Omental fat pad (tissue), 4 donors: Measurements from ENCODE around the gene OR10V1. TPM values are rescaled to one million over a fixed set of nuclear protein-coding genes. Genes with fewer than 3 reads are reported as not detected.

Source experiments
- ATAC-seq: fragments of 150-250 bp; one replicate; pipeline ENCODE4 v1.9.1; 2016; ENCODE audit warnings: mild to moderate bottlenecking, moderate library complexity; ENCODE audit not compliant: low FRiP score
- DNase-seq: peaks from one replicate; pipeline ENCODE4 v3.0.0-alpha.2; 2019; ENCODE audit warnings: low spot score
- total RNA-seq, 4 donors: library from RNA; depleted of rRNA; stranded (reverse); fragments of >200 nt; gene quantifications; one replicate each; pipeline ENCODE4 v1.1.0, GENCODE V29; 2016
- TF ChIP-seq, protein P1 (sequence below), 3 donors: fragments of 450-650 bp; IDR thresholded peaks; one replicate each; pipeline ENCODE4 v1.5.1; 2016 to 2017; ENCODE audit warnings: antibody characterized with exemption in 3 of 3, mild to moderate bottlenecking in 3 of 3, moderate library complexity in 2 of 3

The OR10V1 gene, protein sequence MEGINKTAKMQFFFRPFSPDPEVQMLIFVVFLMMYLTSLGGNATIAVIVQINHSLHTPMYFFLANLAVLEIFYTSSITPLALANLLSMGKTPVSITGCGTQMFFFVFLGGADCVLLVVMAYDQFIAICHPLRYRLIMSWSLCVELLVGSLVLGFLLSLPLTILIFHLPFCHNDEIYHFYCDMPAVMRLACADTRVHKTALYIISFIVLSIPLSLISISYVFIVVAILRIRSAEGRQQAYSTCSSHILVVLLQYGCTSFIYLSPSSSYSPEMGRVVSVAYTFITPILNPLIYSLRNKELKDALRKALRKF
- not detected for total RNA-seq

DNA sequence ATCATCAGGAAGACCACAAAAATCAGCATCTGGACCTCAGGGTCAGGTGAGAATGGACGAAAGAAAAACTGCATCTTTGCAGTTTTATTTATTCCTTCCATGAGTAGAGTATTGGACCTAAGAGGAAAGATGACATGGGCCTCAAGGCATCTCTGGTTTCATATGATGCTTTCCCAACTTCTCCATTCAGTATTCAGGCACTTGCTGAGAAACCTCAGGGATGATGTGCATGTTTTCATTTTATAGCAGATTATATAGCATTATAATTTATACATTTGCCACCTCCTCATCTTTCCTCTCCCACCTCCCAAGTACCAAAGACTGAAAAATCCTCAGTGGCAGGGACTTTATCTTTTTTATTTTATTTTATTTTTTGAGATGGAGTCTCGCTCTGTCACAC lies at the start of gene OR10V1:
Gene OR10V1, minus strand, starts transcription at position 101 of the 400 bp plus-strand sequence. Its CDS starts 0 bp downstream, at position 101.
- DNase-seq = no peak
- TF ChIP-seq, protein P1, sequence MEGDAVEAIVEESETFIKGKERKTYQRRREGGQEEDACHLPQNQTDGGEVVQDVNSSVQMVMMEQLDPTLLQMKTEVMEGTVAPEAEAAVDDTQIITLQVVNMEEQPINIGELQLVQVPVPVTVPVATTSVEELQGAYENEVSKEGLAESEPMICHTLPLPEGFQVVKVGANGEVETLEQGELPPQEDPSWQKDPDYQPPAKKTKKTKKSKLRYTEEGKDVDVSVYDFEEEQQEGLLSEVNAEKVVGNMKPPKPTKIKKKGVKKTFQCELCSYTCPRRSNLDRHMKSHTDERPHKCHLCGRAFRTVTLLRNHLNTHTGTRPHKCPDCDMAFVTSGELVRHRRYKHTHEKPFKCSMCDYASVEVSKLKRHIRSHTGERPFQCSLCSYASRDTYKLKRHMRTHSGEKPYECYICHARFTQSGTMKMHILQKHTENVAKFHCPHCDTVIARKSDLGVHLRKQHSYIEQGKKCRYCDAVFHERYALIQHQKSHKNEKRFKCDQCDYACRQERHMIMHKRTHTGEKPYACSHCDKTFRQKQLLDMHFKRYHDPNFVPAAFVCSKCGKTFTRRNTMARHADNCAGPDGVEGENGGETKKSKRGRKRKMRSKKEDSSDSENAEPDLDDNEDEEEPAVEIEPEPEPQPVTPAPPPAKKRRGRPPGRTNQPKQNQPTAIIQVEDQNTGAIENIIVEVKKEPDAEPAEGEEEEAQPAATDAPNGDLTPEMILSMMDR (IDR thresholded peaks at IDR 0.05) = no peak
- ATAC-seq = no peak

DNA sequence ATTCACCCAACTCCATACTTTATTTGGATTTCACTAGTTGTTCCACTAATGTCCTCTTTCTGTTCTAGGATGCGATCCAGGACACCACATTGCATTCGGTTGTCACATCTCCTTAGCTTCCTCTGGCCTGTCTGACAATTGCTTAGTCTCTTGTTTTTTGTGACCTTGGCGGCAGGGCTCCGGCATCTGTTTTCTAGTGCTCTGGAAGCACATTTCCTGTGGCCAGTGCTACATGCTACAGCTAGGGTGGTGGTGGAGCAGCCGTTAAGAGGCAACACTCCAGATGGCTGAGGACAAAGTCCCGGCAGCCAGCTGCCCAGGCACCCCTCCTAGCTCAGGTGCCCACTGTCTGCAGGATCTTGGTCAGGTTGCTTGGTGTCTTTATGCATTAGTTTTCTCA lies 48.3 kb upstream of the OR10V1 start:
- TF ChIP-seq, protein P1 (IDR thresholded peaks at IDR 0.05) = no peak
- no peak for DNase-seq
- no peak for ATAC-seq

DNA sequence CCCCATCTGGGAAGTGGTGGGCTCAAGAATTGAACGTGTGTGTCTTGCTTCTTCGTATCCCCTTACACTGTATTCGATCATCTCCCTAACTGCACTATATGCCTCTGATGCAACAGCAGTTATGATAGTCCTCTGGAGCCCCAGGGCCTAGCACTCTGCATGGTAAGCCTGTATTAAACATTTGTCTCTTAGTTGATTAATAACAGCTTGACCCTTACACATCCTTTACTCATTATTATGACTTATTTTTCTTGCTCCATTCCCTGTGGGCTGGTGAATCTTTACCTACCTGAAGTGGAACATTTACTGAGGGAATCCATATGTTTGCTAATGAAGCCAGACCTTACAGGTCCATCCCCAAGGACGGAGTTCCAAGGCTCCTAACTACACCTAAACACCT lies 47.1 kb upstream of the OR10V1 start:
- TF ChIP-seq, protein P1 (IDR thresholded peaks at IDR 0.05) = no peak
- ATAC-seq = no peak
- no peak for DNase-seq

DNA sequence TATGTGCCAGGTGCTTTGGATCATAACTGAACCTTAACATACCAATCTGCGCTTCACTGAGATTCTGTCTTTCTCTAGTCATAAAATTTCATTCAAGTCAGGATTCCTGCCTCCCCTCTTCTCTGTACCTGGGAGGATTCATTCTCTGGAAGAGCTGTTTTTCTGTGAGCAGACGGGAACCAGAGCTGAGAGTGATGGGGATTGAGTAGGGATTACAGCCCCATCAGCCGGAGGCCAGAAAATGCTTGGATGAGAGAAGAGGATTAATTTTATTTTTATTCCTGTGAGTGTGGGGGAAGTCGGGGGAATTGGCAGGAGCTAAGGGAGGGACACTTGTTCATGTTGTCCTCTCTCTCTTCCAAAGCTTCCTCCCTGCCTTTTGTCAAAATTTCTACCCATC lies 46.3 kb upstream of the OR10V1 start:
- DNase-seq (no peak), ATAC-seq (no peak)
- TF ChIP-seq, protein P1 (IDR thresholded peaks at IDR 0.05) = no peak

DNA sequence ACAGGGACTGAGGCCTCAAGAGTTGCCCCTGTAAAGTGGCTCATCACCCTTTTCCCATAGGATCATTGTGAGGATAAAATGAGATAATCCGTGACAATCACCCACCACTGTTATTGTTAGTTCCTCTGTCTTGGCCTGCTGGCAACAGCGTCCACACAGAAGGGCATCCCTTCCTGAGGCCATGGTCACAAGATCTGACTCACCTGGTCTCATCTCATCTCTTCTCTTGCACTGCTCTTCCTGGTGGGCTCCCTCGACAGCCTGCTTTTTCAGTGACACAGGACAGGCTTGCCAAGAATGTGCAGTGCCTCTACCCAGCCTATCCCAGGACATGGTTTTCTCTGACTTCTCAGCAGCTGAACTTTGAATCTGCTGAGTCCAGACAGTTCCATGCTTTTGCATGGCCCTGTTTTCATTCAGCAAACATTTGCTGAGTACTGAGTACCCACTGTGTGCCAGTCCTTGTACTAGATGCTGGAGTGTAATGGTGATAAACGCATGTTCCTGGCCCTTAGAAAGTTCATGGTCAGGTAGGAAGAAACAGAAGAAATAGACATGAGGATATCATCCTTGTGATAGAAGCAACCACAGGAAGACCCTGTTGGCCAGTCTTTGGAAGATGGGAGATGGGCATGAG lies 44.9 kb upstream of the OR10V1 start:
- TF ChIP-seq, protein P1 (IDR thresholded peaks at IDR 0.05) = no peak
- DNase-seq (no peak), ATAC-seq (no peak)

DNA sequence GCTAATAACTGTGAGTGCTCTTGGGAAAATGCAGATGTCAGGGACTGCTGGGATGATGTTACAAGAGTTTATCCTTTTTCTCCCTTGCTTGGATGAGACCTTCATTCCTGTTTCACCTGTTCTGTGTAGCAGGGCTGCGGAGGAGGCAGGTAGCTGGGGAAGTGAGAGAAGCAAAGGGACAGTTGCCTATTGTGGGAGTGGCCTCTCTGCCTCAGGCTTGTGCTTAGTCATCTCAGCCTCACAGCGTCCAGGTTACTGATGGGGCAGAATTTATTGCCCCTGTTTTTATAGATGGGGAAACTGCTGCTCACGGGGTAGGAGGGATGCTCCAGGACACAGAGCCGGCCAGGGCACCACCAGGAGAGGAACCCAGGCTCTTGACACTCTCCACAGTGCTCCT lies 43.2 kb upstream of the OR10V1 start:
- DNase-seq (no peak), ATAC-seq (no peak)
- TF ChIP-seq, protein P1 (IDR thresholded peaks at IDR 0.05) = no peak

DNA sequence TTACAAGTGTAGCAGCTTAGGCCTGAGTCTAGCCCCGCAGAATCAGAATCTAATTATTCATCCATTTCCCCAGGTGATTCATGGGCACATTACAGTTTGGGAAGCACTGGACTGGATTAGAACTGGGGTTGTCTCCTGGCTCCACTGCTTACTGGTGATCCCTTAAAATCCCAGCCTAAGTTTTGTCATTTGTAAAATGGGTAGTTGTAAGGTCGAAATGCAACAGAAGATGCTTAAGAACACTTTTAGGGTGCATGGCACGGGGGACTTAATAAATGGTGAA lies 42.9 kb upstream of the OR10V1 start:
- no peak for DNase-seq
- peak; percentile 38 for ATAC-seq
- TF ChIP-seq, protein P1 (IDR thresholded peaks at IDR 0.05) = no peak
